GM23248 (cell line): Measurements from ENCODE around the gene EME1.

Experiments used
- EZH2 ChIP-seq: fragments of 200-600 bp; sonication (generic); IDR thresholded peaks from 2 replicates; pipeline ENCODE4 v1.6.1; 2018; ENCODE audit warnings: antibody characterized with exemption, mild to moderate bottlenecking; ENCODE audit not compliant: insufficient read depth, poor library complexity, severe bottlenecking
- EZH2phosphoT487 ChIP-seq: fragments of 200-600 bp; sonication (generic); IDR thresholded peaks from 2 replicates; pipeline ENCODE4 v1.6.1; 2018; ENCODE audit warnings: antibody characterized with exemption, moderate library complexity, mild to moderate bottlenecking, low read depth; ENCODE audit not compliant: insufficient read depth

DNA sequence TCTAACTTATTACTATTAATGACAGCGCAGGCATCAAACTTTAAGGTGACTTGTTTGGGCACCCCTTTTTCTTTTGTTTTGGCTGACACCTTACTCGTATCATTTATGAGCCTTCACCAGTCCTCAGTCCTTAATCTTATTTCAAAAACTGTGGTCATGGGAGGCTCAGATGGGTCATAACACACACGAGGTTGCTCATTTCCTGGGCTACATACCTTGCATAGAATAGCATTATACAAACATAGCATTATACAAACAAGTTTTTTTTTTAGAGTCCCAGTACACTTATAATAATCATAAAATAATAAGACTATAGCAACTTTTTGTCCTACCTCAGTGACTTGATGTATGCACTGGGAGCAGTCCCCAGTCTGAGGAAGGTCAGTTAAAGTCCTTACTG is 41.8 kb downstream of the EME1 start:
- TF ChIP-seq EZH2phosphoT487 (no peak), EZH2 (no peak)
